Neural progenitor cell (in vitro differentiated cells): ENCODE data around the gene ADCY2.

Experiments
- CTCF ChIP-seq: fragments of 200-600 bp; sonication (generic); IDR thresholded peaks from 2 replicates; pipeline ENCODE4 v1.5.1; 2017; ENCODE audit warnings: antibody characterized with exemption, mild to moderate bottlenecking
- EZH2 ChIP-seq: fragments of 200-600 bp; sonication (generic); IDR thresholded peaks from 2 replicates; pipeline ENCODE4 v1.6.1; 2017; ENCODE audit warnings: antibody characterized with exemption, mild to moderate bottlenecking, moderate library complexity
- EZH2phosphoT487 ChIP-seq: fragments of 200-600 bp; sonication (generic); IDR thresholded peaks from 2 replicates; pipeline ENCODE4 v1.6.1; 2017; ENCODE audit warnings: antibody characterized with exemption

DNA sequence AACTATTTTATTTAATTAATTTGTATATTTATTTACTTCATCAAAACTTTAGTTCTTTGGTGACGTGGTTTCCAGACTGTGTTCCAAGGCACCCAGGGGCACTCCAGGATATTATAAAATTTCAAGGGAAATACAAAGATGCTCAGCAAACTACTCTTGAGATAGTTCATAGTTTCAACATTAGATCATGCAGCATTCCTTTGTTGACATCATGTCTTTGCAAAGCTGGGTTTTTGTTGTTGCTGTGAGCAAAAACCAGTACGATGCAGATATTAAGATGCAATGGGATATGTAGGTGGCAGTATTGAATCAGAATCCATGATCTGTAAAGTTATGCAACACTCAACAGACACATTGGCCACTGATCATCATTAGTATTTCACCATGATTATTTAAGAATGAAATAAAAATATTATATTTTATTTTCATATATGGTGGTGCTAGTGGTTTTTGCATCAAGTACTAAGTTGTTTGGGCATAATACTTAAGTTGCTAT lies 219.7 kb downstream of the ADCY2 start:
- TF ChIP-seq CTCF (no peak), EZH2 (no peak), EZH2phosphoT487 (no peak)
